DMS153 (cell line): ENCODE measurements around the gene CUEDC1.

Experiments used
- DNase-seq: peaks from one replicate; lab custom pipeline; 2025; lab: John Stamatoyannopoulos, UW

Gene CUEDC1

DNA sequence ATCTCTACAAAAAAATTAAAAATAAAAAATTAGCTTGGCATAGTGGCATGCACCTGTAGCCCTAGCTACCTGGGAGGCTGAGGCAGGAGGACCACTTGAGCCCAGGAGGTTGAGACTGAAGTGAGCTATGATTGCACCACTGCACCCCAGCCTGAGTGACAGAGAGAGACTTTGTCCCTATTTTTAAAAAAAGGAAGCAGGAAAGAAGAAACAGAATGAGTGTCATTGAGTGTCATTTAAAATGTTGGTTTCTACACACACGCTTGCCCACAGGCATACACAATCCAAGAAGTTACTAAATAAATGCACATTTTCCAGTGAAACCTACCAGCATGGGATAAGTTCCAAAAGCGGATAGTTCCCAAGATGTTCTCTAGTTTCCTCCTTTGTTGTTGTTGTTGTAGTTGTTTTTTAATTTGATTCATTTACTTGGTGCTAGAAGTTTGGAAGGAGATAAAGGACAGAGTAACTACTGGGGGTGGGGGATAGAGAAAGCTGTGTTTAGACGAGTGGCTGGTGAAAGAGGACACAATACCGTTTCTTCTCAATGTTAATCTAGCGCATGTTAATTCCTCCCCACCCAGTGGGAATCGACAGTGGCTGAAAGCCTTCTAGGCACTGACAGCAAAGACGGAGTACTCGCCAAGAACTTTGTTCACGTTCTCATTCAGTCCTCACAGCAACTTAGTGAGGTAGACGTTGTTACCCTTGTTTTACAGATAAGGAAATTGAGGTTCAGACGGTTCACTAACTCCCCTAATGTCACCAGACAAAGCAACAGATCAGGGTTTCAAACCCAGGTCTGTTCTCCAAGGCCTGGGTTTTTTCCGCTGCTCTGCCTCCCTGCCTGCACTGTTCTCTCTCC, 122.7 kb downstream of the CUEDC1 start:
- no peak for DNase-seq

DNA sequence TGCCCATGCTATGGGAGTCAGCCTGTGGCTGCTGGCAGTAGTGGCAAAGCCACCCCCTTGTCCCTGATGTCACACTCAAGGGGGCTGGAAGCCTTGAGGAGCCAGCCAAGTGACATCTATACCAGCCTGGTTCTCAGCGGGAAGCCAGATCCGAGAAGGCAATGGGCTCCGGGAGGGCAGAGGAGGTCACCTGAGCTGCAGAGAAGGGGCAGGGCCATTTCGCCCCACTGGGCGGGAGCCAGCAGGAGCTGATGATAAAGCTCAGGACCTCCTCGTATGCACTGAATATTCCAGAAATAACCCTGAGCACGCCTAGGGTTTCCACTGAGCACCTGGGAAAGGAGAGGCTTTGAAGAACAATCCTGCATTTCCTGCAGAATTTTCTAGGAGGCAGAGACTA, 124.3 kb downstream of the CUEDC1 start:
- DNase-seq: no peak

DNA sequence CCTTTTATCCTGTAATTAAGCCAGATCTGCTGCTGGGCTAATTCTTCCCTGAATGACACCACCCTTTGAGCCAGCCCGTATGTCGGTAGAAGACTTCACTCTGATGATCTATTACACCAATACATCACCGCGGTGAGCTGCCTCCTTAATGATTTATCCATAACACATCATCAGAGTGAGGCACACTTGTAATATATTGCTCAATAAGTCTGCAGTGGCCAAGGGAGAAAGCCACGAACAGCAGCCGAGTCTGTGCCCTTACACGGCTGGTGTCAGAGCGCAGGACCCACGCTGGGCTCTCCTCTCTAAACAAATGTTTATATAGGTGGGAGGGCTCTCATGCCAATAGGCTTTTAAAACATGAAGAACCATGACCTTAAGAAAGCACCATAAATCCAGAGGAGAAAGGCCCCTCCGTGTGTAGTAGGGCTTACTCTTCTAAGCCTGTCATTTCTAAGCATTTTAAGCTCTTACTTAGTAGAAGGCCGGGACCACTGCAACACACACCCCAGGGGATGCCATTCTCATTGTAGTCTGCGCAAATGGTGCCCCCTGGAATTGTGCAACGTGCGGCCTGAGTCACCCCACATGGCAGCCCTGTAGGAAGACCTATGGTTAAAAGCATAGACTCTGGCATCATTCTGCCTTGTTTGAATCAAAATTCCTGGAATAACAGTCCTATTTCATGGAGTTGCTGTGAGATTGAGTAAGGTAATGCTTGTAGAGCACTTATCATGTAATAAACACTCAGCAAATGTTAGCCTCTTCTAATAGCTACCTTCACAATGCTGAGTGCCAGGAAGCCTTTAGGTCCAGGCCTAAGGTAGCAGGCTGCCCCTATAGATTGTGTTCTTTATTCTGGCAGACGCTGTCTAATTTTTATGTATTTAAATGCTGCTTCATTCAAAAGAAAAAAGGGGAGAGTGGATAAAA, 131.5 kb downstream of the CUEDC1 start:
- no peak for DNase-seq

DNA sequence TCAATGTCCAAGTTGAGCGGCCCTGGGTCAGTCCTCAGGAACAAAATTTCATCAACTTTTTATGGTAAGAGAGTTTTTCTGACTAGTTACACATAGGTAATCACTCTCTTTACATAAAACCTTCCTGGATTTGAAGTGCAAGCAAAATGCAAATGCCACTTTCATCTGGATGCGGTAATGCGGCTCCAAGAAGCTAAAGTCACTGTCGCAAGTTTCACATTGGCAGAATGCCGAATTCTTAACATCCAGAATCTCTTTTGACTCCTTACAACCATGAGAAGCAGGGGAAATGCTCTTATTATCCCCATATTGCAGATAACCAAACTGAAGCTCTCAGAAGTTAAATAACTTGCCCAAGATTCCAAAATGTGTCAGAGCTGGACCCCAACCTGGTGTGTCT, 135.3 kb downstream of the CUEDC1 start:
- no peak for DNase-seq

DNA sequence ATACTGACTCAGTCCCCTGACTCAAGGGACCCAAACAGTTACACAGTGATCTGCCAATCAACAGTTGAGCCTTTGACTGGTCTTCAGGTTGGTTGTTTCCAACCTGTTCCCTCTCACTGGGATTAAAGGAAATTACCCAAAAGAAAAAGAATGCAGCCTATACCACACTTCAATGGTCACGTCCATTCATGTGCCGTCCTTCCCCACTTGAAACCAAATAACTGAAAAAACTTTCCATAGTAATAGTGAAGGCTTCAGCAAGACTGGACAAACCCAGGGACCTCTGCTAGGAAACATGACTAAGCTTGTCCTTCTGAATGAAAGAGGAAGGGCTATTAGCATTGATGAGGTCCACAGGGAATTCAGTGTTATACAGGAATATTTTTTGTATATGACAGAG, 135.9 kb downstream of the CUEDC1 start:
- no peak for DNase-seq

DNA sequence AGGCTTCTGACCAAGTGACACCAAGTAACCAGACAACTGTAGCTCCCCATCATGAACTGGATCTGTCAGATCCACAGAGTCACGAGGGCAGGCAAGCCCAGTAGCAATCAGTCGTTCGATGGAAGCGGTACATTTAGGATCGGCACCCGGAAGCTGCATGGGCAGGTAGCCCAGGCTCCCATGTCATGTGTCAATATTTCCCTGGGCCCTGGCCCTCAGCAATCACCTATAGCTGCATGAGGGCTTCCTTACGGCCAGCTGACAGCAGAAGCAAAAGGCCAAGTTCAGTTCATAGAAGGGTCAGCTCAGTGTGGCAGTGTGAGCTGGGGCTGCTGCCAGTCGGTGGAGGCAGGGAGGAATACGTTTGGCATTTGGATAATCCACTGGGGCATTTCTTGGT, 137.1 kb downstream of the CUEDC1 start:
- no peak for DNase-seq

DNA sequence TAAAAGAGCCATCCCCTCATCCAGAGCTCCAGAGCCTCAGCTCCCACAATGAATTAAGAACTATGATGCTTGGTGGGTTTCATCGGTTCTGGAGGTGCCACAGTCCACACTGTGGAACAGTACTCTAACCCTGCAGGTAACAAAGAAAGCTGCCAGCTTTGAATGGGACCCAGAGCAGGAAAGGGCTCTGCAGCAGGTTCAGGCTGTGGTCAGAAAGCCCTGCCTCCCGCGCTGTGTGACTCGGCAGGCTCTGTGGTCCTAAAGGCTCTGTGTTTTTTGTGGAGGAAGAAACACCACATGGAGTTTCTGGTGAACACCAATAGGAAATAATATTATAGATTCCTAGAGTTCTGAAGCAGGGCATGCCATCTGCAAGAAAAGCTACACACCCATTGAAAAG, 137.9 kb downstream of the CUEDC1 start:
- DNase-seq: no peak

DNA sequence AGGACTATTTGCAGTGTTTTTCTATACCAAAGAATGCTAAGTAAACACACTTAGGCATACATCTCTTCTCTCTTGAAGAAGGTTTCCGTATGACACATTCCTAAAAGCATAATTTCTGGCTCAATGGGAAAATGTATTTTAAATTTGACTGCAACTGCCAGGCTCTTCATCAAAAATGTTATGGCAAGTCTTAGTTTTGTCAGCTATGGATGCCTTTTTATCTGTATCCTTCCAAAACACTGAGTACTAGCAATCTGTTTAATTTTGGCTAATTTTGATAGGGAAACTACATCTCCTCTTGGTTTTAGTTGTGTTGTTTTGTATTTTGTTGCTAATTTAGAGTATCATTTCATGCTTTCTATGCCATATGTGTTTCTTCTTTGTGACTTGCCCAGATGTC, 140.8 kb downstream of the CUEDC1 start:
- DNase-seq: no peak

DNA sequence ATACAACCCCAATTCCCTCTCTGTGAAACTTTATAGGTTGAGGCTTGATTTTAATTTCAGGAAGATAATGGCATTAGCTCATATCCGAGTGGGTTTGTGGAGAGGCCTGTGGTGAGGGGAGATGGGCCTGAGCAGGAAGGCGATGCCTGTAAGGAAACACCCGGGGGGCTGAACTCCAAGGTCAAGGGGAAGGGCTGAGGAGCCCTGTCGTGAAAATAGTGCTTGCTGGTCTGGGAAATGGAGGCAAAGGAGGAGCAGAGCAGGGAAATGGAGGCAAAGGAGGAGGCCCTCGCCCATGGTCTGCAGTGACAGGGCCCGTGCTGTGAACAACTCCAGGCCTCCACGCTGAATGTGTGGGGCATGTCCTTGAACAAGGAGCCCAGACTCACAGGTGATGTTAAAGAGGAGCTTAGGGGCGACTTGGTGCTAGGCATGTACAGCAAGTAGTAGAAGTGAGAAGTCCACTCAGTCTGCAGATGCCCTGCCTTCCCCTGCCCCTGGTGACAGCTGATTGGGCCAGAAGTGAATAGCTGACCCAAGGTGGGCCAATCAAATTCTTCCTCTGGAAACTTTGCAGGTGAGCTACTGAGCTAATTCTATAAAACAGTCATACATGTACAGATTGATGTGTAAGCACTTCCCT, 143.5 kb downstream of the CUEDC1 start:
- DNase-seq: no peak
